DOHH2 (cell line): ENCODE measurements around the gene MAJIN.

ENCODE experiments used
- EZH2phosphoT487 ChIP-seq: fragments of 200-600 bp; sonication (generic); IDR thresholded peaks from 2 replicates; pipeline ENCODE4 v1.6.1; 2017; ENCODE audit warnings: borderline replicate concordance, mild to moderate bottlenecking, antibody characterized with exemption, low read length, moderate library complexity, mixed read lengths
- TF ChIP-seq, protein P1 (sequence below): fragments of 200-600 bp; sonication (generic); IDR thresholded peaks from one replicate; pipeline ENCODE4 v1.5.1; 2014; ENCODE audit warnings: antibody characterized with exemption, mild to moderate bottlenecking, low read depth, low read length; ENCODE audit not compliant: poor library complexity, severe bottlenecking

GRCh38 chr11:64959498-64959897, 12.4 kb downstream of the MAJIN start:
- TF ChIP-seq, protein P1, sequence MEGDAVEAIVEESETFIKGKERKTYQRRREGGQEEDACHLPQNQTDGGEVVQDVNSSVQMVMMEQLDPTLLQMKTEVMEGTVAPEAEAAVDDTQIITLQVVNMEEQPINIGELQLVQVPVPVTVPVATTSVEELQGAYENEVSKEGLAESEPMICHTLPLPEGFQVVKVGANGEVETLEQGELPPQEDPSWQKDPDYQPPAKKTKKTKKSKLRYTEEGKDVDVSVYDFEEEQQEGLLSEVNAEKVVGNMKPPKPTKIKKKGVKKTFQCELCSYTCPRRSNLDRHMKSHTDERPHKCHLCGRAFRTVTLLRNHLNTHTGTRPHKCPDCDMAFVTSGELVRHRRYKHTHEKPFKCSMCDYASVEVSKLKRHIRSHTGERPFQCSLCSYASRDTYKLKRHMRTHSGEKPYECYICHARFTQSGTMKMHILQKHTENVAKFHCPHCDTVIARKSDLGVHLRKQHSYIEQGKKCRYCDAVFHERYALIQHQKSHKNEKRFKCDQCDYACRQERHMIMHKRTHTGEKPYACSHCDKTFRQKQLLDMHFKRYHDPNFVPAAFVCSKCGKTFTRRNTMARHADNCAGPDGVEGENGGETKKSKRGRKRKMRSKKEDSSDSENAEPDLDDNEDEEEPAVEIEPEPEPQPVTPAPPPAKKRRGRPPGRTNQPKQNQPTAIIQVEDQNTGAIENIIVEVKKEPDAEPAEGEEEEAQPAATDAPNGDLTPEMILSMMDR: no peak
- TF ChIP-seq EZH2phosphoT487: no peak
